Ishikawa (cell line): ENCODE results near the gene RAB43.

Experiments used
- CEBPB ChIP-seq: IDR thresholded peaks from 2 replicates; pipeline ENCODE4 v1.6.1; 2012
- CREB1 ChIP-seq: IDR thresholded peaks from 2 replicates; pipeline ENCODE4 v1.6.1; 2012; ENCODE audit warnings: low read depth
- EGR1 ChIP-seq: IDR thresholded peaks from 2 replicates; pipeline ENCODE4 v1.6.1; 2012
- EP300 ChIP-seq: IDR thresholded peaks from 2 replicates; pipeline ENCODE4 v1.6.1; 2012; ENCODE audit warnings: borderline replicate concordance
- FOXM1 ChIP-seq: IDR thresholded peaks from 2 replicates; pipeline ENCODE4 v1.6.1; 2012; ENCODE audit warnings: low read depth, borderline replicate concordance
- MAX ChIP-seq: IDR thresholded peaks from 2 replicates; pipeline ENCODE4 v1.6.1; 2012
- NFIC ChIP-seq: IDR thresholded peaks from 2 replicates; pipeline ENCODE4 v1.6.1; 2012
- RAD21 ChIP-seq: IDR thresholded peaks from 2 replicates; pipeline ENCODE4 v1.6.1; 2012; ENCODE audit warnings: low read depth
- REST ChIP-seq: IDR thresholded peaks from 2 replicates; pipeline ENCODE4 v1.6.1; 2012; ENCODE audit warnings: low read depth, mild to moderate bottlenecking
- TAF1 ChIP-seq: IDR thresholded peaks from 2 replicates; pipeline ENCODE4 v1.6.1; 2012; ENCODE audit warnings: low read depth, mild to moderate bottlenecking
- TCF12 ChIP-seq: IDR thresholded peaks from 2 replicates; pipeline ENCODE4 v1.6.1; 2012; ENCODE audit warnings: low read depth
- TEAD4 ChIP-seq: IDR thresholded peaks from 2 replicates; pipeline ENCODE4 v1.6.1; 2012
- USF1 ChIP-seq: IDR thresholded peaks from 2 replicates; pipeline ENCODE4 v1.6.1; 2012
- YY1 ChIP-seq: IDR thresholded peaks from 2 replicates; pipeline ENCODE4 v1.6.1; 2012; ENCODE audit warnings: low read depth
- ZBTB7A ChIP-seq: IDR thresholded peaks from 2 replicates; pipeline ENCODE4 v1.6.1; 2012; ENCODE audit warnings: low read depth

The RAB43 gene

GRCh38 chr3:129040579-129041300, 80.9 kb downstream of the RAB43 start:
- TF ChIP-seq FOXM1 (no peak), MAX (no peak), TAF1 (no peak), RAD21 (no peak), YY1 (no peak), EP300 (no peak), CREB1 (no peak), NFIC (no peak), ZBTB7A (no peak), CEBPB (no peak), TEAD4 (no peak), REST (no peak), TCF12 (no peak)

GRCh38 chr3:129040039-129040336, 81.6 kb downstream of the RAB43 start:
- no peak for TF ChIP-seq CEBPB
- TF ChIP-seq FOXM1 = no peak
- no peak for TF ChIP-seq ZBTB7A
- no peak for TF ChIP-seq MAX
- TF ChIP-seq USF1 = no peak
- no peak for TF ChIP-seq EGR1
- no peak for TF ChIP-seq EP300
- TF ChIP-seq TEAD4 = no peak
- no peak for TF ChIP-seq CREB1
- TF ChIP-seq TAF1 = no peak
- no peak for TF ChIP-seq TCF12
- no peak for TF ChIP-seq RAD21
- TF ChIP-seq YY1 = no peak

- TF ChIP-seq YY1 = no peak
- TF ChIP-seq RAD21 = no peak
- no peak for TF ChIP-seq EP300
- no peak for TF ChIP-seq CREB1
- no peak for TF ChIP-seq USF1
- no peak for TF ChIP-seq TAF1
- peak; percentile 51 for TF ChIP-seq NFIC
- TF ChIP-seq CEBPB = no peak
Measured at GRCh38 chr3:129039271-129040038, 82.1 kb downstream of the RAB43 start.

GRCh38 chr3:129038121-129038855, 83.3 kb downstream of the RAB43 start:
- TF ChIP-seq TEAD4 (no peak), USF1 (no peak), TCF12 (no peak), RAD21 (no peak)
